Testis (tissue), 2 donors: ENCODE results near the gene GBF1.

Source experiments
- POLR2A ChIP-seq: fragments of 450-650 bp; IDR thresholded peaks from one replicate; pipeline ENCODE4 v1.6.1; 2017; ENCODE audit warnings: antibody characterized with exemption, mild to moderate bottlenecking, moderate library complexity
- TF ChIP-seq, protein P1 (sequence below), 3 experiments: fragments of 450-650 bp in 2 of 3; fragments of 200-600 bp in 1 of 3; sonication (generic) in 1 of 3; IDR thresholded peaks; one replicate each; pipeline ENCODE4 v1.5.1; 2016 to 2019; ENCODE audit warnings: antibody characterized with exemption in 3 of 3, mild to moderate bottlenecking in 2 of 3, moderate library complexity in 1 of 3

DNA sequence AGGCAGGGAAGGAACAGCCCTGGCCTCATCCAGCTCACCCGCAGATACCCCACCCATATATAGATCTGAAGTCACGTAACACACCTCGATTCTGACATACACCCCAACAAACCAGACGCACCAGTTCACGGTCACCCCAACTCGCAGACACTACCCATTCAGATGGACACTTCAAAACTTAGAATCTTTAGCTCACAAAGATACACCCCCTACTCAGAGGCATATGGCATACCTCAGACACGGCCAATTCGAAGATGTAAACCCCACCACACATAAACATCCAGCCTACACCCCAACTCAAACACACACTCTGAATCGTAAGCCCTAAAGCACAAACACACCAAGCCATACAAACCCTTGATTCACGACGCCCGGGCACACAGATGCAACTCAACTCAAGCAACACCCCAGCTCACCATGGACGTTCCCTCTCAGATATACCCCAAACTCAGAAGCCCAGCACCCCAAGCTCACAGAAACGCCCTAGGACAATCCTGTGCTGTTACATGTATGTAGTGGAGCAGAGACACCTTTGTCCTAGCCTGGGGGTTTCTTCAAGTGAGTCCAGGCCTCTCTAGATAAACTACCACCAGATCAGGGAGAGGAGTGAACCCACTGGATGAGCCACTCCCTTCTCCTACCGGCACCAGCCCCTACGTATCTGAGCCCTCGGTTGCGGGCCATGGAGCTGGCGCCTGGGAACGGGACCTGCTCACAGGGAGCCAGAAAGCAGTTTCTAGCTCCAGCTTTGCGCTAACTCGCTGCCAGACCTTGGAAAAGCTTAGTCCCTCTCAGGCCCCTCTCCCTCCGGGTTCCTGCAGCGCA is 164.5 kb downstream of the GBF1 start:
- TF ChIP-seq, protein P1, sequence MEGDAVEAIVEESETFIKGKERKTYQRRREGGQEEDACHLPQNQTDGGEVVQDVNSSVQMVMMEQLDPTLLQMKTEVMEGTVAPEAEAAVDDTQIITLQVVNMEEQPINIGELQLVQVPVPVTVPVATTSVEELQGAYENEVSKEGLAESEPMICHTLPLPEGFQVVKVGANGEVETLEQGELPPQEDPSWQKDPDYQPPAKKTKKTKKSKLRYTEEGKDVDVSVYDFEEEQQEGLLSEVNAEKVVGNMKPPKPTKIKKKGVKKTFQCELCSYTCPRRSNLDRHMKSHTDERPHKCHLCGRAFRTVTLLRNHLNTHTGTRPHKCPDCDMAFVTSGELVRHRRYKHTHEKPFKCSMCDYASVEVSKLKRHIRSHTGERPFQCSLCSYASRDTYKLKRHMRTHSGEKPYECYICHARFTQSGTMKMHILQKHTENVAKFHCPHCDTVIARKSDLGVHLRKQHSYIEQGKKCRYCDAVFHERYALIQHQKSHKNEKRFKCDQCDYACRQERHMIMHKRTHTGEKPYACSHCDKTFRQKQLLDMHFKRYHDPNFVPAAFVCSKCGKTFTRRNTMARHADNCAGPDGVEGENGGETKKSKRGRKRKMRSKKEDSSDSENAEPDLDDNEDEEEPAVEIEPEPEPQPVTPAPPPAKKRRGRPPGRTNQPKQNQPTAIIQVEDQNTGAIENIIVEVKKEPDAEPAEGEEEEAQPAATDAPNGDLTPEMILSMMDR (IDR thresholded peaks at IDR 0.05): no peak
- no peak for TF ChIP-seq POLR2A
